GM21447 (cell line): Measurements from ENCODE around the gene CPOX.
"Not testable (repeated sequence)": the region's sequence is repeated elsewhere in the genome, so short reads cannot be mapped to it uniquely, and the experiment has no call there.

Experiments used
- ATAC-seq: cut with Tn5 transposase; IDR thresholded peaks from one replicate; pipeline ENCODE4 v1.9.1; 2021; ENCODE audit not compliant: unreplicated experiment

CPOX gene

DNA sequence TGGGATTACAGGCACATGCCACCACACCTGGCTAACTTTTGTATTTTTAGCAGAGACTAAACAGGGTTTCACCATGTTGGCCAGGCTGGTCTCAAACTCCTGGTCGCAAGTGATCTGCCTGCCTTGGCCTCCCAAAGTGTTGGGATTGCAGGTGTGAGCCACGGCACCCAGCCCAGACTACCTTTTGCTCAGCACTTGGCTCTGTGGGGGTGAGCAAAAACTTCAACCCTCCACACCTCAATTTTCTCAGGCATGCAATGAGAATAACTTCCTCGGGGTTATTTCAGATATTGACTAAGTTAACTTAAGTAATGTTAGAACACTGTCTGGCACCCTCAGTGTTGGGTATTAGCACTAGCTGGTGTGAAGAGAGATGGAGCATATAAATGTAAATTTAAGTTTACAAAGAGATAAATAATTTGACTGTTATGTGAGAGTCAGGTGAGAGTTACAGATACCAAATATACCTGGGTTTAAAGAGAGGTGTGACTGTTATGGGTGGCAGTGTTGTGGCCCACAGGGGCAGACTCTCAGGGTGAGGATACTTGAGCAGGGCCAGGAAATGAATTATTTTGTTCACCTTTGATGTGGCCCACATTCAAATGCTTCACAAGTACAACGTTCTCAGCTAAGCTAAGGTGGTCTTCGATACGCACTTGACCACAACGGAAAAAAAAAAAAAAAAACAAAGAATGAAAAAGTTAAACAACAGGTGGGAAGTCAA is 29.0 kb downstream of the CPOX start:
- ATAC-seq: peak; percentile 13

DNA sequence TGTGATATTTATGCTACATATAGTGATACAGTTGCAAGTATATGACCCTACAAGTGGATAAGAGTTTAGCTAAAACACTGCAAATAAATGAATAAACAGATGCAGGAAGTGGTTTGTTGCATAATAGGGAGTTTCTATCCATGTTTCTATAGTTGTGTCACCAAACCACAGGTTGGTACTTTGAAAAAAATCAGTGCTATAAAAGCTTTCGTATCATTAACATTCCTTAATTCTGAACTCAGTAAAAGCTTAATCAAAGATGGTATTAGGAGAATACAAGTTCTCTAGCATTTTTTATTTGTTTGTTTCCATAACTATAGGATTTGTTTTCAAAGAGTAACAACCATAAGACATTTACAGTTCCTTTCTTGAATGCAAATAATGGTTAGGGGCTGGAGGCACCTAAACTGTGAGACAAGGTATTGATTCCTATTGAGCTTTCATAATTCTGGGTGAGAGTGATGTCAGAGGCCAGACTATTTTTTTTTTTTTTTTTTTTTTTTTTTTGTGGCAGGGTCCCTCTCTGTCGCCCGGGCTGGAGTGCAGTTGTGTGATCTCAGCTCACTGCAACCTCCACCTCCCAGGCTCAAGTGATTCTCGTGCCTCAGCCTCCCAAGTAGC is 29.6 kb downstream of the CPOX start:
- ATAC-seq: peak; percentile 49

DNA sequence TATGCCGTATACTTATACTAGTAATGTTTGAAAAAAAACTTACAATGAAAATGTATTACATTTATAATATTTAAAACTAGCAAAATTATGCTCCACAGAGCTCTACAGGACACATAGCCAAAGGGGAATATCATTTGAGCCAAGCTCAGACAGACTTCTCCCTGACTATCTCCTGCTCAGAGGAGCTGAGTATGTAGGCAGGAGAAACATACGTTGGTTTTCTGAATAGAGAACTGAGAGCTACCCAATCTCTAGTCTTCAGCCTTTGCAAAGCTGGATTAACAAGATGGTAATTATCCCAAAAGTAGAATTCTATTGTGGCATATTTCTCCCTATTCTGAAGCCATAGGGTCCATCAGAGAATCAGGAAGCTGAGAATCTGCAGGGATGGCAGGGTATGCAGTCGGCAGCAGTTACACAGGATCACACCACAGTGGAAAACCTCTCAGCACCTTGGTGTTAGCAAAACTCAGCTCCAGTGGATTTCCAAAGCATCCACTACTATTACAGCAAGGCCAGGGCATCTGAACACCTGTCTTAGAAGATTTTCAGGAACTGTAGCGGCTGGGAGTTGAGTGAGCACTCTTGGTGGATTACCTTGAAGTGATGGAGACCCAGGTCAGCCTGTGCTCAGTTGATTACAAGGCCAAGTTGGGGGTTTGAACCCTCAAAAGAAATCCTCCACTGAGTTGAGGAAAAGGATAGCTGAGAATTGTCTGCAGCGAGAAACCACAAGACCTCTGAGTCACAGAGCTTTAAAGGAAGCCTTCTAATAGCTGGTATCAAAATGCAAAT is 31.5 kb downstream of the CPOX start:
- ATAC-seq: no peak

DNA sequence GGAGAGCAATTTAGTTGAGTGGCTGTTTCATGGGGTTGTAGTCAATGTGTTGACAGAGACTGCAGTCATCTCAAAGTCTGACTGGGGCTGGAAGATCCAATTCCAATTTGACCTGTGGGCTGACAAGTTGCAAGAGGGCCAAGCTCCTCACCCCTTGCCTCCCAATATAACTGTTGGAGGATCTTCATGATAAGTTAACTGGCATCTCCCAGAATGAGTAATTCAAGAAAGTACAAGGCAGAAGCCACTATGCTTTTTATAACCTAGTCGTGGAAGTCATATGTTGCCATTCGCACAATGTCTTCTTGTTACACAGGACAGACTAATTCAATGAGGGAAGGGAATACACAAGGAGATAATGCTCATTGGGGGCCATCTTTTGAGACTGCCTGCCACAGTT is 32.5 kb downstream of the CPOX start:
- ATAC-seq: no peak

DNA sequence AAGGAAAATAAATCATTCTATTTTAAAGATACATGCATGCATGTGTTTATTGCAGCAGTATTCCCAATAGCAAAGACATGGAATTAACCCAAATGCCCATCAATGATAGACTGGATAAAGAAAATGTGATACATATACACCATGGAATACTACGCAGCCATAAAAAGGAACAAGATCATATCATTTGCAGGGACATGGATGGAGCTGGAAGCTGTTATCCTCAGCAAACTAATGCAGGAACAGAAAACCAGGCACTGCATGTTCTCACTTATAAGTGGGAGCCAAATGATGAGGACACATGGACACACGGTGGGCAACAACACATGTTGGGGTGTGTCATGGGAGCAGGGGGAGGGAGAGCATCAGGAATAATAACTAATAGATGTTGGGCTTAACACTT is 33.6 kb downstream of the CPOX start:
- not testable (repeated sequence) for ATAC-seq

DNA sequence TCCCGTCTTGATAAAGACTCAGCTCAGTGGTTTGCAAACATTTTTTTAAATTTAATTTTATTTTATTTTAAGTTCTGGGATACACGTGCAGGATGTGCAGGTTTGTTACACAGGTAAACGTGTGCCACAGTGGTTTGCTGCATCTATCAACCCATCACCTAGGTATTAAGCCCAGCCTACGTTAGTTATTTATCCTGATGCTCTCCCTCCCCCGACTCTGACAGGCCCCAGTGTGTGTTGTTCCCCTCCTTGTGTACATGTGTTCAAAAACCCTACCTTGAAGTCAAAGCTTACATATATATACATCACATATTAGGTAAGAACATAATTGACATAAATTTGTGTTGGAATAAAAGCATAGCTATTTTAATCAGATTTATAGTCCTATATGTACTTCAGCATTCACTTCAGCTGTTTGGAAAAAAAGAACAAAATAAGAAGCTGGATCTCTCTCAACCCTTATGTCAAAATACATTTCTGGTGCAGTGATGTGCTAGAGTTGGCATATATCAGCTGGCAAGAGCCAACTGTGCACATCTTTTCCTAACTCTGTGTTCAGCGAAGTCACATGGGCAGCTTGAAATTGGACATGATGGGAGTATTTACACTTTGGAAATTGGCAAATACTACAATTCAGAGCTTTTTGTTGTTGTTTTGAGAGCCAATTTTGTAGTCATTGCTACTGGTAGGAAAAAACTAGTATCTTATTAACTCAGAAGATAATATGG is 35.1 kb downstream of the CPOX start:
- no peak for ATAC-seq

DNA sequence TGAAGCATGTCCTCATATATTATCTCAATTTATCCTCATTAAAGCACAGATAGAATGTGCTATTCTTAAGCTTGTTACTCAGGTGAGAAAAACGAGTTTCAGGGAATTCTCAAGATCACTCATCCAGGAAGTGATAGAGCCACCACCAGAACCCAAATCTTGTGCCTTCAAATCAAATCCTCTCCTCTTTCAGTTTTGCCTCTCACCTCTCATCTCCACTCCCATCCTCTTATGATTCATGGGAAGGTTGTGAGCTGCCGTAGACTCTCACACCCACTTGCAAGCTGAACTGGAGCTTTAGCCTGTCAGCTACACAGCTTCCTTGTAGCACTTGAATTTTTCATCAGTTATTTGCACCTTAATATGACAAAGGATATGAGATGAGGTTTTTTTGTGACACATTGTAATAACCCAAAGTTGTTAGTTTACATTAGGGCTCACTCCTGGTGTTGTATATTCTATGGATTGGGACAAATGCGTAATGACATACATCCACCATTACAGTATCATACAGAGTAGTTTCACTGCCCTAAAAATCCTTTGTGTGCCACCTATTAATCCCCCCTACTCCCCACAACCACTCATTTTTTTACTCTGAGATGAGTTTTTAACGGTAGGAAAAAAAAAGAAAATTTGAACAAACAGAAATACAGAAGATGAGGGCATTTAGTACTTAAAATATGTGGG is 35.9 kb downstream of the CPOX start:
- no peak for ATAC-seq

DNA sequence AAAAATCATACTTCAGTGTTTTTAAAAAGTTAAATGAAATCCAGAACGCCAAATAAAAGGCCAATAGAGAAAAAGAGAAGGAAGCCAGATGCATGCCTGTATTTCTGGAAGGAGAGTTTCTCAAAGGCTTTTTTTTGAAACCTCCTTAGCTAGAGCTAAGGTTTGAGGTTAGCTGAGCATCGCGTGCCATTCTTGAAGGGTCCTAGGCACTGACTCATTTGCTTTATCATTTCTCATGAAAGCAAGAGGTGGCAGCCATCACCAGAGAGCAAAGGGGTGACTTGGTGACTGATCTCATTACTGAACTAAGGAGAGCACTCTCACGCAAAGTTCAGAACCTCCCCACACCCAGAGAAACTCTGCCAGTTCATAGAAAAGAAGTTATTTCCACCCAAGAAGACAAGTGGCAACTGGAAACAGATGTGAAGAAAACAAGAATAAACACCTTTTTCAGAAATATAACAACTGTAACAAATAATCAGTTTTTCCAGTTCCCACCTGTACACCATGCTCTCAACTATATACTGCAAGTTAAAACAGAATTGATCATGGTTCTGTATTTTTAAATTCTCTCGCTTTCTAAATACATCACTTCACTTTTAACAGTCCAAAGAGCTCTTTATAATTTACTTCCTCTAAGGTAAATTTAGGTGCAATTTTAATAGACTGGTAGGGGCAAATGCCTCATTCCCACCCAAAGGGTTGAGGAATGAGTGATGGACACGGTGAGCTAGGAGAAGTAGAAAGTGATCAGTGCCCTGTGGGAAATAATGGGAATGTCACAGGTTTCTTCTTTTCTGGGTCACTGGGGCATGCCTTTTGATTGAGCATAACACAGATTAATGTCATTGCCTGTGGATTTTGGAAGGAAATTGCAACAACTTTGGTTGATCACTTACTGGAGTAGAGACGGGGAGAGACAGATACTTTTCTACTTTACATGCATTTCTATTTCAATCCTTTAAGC is 37.0 kb downstream of the CPOX start:
- ATAC-seq: peak; percentile 70

DNA sequence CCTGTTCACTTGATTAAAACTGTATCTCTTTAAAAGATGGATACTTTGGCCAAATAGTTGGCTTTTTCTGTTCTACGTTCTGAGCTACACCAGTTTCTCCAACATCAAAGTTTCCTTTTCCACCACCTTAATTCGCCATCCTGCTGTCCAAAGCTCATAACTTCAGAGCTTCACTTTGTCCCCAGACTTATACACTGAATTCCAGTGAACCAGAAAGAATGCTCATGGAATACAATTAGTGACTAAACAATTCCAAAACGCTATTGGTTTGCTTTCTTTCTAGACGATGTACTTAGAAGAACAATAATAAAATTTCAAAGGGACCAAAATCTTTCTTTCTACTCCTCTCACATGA is 38.4 kb downstream of the CPOX start:
- no peak for ATAC-seq

DNA sequence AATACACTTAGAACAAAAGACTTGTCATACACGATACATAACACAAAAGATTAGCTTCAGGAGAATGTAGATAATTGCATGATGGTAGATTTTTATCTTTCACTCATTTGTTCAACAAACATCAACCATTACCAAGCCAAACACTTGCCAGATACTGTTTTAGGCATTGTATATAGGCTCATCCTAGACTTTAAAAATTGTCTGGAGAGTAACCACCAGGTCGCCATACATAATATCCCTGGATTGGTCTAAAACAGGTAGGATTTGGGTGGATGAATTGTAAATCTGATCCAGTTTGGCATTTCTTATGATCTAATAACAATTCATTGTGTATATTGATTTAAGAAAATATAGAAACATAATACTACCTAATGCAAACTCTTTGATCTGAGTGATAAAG is 38.8 kb downstream of the CPOX start:
- ATAC-seq: no peak

DNA sequence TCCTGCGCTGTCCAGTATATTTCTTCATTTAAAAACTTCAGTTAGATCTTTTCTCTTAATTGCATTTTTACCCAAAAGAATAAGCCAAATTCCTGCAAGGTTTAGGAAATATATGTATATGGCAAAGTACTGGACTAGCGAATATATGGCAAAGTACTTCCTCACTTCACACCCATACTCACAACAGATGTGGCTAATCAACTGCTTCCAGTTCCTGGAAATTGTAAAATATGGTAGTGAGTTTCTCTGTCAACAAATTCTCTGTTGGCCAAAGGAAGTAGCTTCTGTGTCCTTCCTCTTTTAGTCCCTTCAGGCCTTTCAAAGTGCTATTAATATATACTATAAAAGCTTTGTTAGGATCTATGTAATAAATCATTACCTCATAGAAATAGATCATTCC is 39.7 kb downstream of the CPOX start:
- no peak for ATAC-seq

DNA sequence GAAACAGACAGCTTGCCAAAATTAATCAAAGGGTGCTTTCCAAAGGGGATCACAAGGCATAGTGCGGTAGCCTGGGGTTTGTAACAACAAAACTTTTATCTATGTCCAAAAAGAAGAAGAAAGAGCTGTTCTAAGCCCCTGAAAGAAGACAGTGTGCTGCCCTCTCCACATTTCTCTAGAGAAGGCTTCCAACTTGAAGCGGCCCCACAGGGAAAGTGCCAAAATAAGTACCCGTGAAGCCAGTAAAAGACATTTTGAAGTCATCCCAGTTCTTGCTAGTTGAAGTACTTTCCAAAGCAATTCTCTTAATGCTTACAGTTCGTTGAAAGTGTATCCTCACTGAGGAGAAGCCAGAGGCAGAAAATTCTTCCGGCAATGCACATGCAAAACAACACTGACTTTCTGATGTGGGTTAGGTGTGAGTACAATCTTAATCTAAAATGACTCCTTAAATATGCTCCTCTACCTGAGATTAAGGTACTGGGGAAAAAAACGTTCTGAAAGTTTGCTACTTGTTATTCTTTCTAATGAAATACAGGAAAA is 40.3 kb downstream of the CPOX start:
- no peak for ATAC-seq

DNA sequence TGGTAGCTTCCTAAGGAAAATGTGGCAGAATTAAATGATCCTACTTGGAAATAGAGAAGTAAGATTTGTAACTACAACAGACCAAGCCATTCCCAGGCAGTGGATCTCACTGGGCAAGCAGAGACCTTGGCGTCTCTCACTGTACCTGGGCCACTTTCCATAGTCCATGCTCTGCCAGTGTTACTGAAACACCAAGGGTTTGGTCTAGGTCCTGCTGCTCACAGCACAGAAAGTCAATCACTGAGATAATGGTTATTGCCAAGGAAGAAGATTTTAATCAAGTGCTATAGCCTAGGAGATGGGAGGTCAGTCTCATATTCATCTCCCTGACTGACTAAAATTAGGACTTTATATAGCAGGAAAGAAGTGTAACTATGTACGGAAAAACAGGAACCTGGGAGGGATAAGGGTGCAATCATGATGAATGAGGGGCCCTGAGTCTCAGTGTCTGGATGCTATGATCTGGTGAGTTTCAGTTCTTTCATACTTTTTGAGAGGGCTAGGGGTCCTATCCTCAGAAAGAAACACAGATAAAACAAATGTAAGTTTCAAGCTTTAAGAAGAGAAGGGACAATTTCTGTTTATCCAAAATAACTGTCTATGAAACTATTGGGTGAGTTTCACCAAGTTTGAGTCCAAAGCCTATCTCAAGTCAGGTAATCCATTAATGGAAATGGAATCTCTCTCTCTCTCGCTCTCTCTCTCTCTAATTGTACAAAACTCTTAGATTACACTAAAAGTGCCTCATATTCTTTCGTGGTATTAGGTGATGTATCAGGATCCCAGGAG is 41.0 kb downstream of the CPOX start:
- no peak for ATAC-seq

DNA sequence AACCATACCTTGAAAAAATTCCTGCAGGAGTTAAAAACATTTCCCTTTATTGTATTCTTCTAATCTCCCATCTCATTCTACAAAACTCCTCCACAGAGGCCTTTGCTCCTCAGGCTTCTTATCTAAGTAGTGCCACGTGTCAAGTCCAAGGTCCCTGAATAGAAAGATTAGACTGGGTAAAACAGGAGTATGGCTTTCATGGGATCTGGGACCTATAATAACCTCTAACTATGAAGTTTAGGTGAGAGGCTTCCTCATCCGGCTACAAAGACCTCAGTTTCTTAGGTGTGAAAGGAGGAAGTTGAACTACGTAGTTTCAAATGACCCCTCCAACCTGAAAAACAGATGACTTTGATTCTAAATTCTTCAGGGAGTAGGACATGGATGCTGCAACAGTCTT is 41.7 kb downstream of the CPOX start:
- ATAC-seq: peak; percentile 21

DNA sequence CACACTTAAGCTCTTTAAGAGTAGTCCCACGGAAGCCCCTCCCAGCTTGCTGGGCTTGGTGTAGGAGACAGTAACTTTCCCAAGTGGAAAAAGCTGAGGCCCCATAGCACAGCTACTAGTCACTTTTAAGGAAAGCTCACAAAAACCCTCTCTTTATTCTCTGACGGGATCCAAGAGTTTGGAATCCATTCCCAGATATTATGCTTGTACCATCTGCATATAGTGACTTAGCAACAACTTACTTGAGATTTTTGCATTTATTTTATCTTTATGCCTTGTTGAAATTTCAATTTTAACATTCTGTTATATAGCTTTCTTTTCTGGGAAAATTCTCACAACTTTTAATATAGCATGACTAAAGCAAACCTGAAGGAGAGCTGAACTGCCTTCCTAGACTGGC is 42.2 kb downstream of the CPOX start:
- ATAC-seq: no peak

DNA sequence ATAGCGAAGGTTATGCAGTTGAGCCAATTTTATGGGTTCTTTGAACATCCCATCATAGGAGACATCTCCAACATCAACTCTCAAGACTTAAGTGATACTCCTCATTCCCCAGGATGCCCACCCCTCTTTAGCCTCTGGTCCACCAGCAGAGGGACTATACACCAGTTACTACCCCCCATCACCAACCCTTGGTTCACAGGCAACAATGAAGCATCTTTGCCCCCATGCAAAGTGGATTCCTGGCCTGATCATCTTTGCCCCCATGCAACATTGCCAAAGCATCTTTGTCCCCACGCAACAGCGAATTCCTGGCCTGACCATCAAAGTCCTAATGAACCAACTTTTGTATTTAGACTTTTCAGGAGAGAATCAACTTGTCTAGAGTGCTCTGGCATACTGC is 42.6 kb downstream of the CPOX start:
- no peak for ATAC-seq

DNA sequence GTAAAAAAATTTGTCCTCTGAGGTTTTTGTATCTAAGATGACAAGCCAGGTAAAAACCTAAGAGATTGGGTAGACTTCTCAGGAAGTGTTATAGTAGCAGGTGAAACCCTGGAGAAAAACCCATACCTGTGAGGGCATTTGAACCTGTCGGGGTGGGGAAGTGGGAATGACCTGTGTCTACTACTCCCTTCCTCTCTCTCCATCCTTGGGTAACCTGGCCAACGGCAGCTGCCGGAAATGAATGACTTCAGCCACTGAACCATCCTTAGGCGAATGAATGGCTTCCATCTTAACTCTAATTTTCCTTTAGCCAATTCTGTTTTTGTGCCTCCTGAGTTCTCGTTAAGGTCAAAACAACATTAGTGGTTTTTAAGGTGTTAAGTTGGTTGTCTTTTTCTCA is 44.9 kb downstream of the CPOX start:
- ATAC-seq: no peak

DNA sequence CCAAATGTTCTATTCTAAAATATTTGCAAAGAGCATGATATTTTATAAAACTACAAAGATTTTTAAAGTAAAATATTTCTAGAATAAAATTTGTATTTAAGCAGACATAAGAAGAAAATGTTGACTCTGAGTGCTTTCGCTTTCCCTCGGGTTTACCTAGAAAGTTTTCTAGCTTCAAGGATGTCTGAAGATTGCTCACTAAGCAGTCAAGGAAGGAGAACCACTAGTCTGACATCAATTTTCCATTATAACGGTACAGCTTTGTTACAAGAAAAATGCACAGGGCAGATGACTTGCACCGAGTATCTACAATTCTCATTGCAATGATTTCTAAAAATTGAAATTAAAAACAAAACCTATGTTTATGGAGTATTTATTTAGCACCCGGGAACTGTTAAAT is 47.5 kb downstream of the CPOX start:
- ATAC-seq: peak; percentile 55

DNA sequence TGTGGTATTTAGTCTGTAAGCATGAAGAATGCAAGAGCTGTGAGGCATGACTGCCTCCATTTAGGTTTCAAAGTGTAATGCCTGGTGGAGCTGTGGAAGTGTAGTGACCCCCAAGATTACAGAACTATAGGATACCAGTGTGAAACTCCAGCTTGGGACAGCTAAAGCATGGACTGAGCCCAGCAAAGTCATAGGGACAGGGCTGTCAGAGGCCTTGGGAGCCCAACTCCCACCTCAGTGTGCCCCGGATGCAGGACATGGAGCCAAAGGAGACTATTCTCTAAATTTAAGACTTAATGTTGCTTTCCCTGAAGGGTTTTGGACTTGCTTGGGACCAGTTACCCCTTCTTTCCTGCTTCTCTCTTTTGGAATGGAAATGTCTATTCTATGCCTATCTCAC is 50.8 kb downstream of the CPOX start:
- ATAC-seq: no peak
